GM19452 (cell line): ENCODE measurements around the gene FAM72B.
"Not testable (repeated sequence)": the region's sequence is repeated elsewhere in the genome, so short reads cannot be mapped to it uniquely, and the experiment has no call there.

Experiments
- ATAC-seq: cut with Tn5 transposase; IDR thresholded peaks from one replicate; pipeline ENCODE4 v1.9.1; 2021; ENCODE audit not compliant: unreplicated experiment

Gene FAM72B

DNA sequence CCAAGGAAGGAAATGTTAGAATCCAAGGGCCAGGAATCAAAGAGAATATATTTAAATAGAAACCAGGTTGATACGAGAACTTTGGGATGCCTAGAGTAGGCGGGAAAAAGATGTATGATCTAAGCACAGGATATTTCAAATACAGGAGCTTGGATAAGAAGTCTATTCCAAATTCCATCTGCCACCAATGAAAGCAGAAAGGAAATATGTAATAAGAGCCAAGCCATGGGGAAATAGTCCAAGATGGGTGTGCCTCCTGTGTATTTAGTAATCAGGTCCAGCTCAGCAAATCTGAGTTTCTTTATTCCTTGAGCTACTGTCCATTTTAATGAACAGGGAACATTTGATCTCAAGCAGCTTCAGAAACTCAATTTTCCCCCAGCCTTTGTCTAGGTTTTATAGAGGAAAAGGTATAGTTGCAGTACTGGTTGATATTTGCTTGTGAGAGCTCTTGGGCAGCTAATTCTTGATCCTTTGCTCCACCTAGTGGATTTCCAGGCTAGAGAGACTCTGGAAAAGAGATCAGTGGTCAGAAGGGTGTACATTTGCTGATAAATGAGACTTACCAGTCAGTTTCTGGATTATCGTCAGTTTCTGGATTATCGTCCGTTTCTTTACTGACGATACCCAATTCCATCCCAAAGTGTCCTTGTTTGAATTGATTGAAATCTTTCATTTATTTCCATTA lies 28.3 kb downstream of the FAM72B start:
- ATAC-seq: not testable (repeated sequence)

DNA sequence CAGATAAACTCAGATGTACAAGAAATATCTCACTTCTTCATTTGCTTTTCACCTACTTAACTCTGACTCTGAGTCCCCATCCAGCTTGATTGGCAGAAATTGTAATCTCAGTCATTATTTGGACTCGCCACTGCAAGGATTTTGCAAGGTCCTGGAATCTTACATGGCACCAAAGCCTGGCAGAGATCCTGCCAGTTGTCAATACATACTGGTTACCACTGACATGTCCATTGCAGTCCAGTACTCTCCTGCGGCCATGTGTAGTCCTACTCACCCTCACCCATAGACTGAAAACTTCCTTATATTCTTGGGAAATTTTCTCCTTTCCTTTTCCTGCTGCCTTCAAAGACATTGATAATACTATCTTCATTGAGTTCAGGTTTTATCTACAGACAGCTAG lies 29.3 kb downstream of the FAM72B start:
- not testable (repeated sequence) for ATAC-seq

- ATAC-seq: not testable (repeated sequence)
Measured at GRCh38 chr1:121152788-121153187, 31.4 kb downstream of the FAM72B start.

- not testable (repeated sequence) for ATAC-seq
Measured at GRCh38 chr1:121151294-121151693, 32.8 kb downstream of the FAM72B start.

- ATAC-seq: not testable (repeated sequence)
Measured at GRCh38 chr1:121148489-121149190, 35.5 kb downstream of the FAM72B start.

GRCh38 chr1:121140393-121140792 lies 43.7 kb downstream of the FAM72B start:
- ATAC-seq: not testable (repeated sequence)

- not testable (repeated sequence) for ATAC-seq
Measured at GRCh38 chr1:121131494-121131893, 52.6 kb downstream of the FAM72B start.

DNA sequence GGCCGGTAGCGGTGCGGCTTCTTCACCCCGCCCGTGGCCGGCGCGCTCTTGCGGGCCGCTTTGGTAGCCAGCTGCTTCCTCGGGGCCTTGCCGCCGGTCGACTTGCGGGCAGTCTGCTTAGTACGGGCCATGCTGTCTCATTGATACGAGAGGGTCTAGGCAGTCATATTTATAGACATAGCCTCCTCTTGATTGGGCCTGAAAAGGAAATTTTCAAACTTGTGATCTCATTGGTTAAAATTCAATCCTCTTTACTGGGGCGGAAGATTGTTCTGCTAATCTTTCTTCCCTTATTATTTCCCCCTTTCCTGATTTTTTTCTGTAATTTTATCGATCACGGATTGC lies 65.7 kb downstream of the FAM72B start:
- ATAC-seq: not testable (repeated sequence)
